Gastroesophageal sphincter (tissue), 3 donors: ENCODE measurements around the gene TJAP1.

ENCODE experiments used
- POLR2A ChIP-seq, 2 donors: fragments of 450-650 bp; IDR thresholded peaks; one replicate each; pipeline ENCODE4 v1.6.1; 2017; ENCODE audit warnings: antibody characterized with exemption in 2 of 2, mild to moderate bottlenecking in 2 of 2, moderate library complexity in 1 of 2
- TF ChIP-seq, protein P1 (sequence below), 4 experiments: fragments of 200-600 bp in 2 of 4; fragments of 450-650 bp in 2 of 4; sonication (generic) in 1 of 4; IDR thresholded peaks; one replicate each; pipeline ENCODE4 v1.5.1; 2017 to 2019; ENCODE audit warnings: antibody characterized with exemption in 4 of 4, mild to moderate bottlenecking in 2 of 4, moderate library complexity in 2 of 4

DNA sequence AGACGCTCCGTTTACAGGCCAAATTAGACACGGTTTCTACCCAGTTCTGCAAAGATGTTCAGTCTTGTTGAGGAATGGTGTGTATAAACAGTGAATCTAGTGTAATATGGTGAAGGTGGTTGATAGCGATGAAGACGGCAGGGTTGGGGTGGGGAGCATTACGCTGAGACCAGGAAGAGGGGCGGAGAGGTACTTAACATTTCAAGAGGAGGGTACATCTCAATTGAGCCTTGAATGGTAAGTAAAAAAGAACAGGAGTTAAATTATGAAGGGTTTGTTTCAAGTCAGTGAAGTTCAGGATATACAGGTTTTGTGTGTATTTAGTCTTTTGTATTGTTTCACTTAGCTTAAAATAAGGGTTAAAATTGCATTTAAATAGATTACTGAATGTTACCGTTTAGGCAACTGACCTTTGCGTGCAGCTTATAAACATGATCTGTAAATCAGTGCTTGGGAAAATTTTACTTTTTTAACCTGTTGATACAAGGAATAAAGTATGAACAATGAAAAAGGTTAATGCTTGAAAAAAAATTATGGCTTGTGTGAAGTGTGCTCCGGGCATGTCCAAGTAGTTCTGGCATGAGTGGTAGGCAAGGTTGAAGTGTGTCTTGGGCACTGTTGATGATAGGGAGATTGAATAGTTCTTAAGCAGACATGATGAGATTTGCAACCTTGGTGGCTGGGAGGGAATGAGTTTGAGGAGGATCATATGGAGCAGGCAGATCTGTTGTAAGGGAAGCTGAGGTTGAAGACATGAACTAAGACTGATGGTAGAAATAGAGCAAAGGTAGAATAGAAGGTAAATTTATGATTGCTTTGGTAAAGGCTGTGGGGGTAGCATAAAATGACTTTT is 40.4 kb downstream of the TJAP1 start:
- TF ChIP-seq, protein P1, sequence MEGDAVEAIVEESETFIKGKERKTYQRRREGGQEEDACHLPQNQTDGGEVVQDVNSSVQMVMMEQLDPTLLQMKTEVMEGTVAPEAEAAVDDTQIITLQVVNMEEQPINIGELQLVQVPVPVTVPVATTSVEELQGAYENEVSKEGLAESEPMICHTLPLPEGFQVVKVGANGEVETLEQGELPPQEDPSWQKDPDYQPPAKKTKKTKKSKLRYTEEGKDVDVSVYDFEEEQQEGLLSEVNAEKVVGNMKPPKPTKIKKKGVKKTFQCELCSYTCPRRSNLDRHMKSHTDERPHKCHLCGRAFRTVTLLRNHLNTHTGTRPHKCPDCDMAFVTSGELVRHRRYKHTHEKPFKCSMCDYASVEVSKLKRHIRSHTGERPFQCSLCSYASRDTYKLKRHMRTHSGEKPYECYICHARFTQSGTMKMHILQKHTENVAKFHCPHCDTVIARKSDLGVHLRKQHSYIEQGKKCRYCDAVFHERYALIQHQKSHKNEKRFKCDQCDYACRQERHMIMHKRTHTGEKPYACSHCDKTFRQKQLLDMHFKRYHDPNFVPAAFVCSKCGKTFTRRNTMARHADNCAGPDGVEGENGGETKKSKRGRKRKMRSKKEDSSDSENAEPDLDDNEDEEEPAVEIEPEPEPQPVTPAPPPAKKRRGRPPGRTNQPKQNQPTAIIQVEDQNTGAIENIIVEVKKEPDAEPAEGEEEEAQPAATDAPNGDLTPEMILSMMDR (IDR thresholded peaks at IDR 0.05), result no peak
- TF ChIP-seq POLR2A (IDR thresholded peaks at IDR 0.05), result no peak
